GM12878 (cell line): ENCODE measurements around the gene TUBGCP2.

ENCODE experiments used
- JUND ChIP-seq: IDR thresholded peaks from 2 replicates; pipeline ENCODE4 v1.6.1; 2012; ENCODE audit warnings: low read depth, mild to moderate bottlenecking, low read length, improper control_type of control experiment, moderate library complexity
- NR2C2 ChIP-seq: IDR thresholded peaks from 2 replicates; pipeline ENCODE4 v1.6.1; 2011; ENCODE audit warnings: borderline replicate concordance, low read depth; ENCODE audit not compliant: control insufficient read depth, insufficient read length
- TF ChIP-seq, protein P1 (sequence below), 3 experiments: IDR thresholded peaks in 2 of 3; conservative IDR thresholded peaks in 1 of 3; 2 replicates each; pipeline ENCODE4 v1.5.1; 2011; ENCODE audit warnings: low read depth in 3 of 3, low read length in 3 of 3, mild to moderate bottlenecking in 3 of 3, control low read depth in 2 of 3, moderate library complexity in 2 of 3, inconsistent platforms in 1 of 3, mixed read lengths in 1 of 3; ENCODE audit not compliant: control insufficient read depth in 2 of 3, insufficient read depth in 1 of 3; ENCODE audit errors: extremely low read depth in 1 of 3

DNA sequence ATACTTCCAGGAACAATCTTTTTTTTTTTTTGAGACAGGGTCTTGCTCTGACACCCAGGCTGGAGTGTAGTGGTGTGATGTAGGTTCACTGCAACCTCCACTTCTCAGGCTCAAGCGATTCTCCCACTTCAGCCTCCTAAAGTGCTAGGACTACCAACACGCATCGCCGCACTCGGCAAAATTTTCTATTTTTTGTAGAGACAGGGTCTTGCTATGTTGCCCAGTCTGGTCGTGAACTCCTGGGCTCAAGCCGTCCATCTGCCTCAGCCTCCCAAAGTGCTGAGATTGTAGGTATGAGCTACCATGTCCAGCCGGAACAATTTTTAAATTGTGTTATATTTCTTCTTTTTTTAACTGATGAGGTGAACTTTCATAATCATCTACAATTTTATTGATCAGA is 2.1 kb upstream of the TUBGCP2 start:
- TF ChIP-seq, protein P1, sequence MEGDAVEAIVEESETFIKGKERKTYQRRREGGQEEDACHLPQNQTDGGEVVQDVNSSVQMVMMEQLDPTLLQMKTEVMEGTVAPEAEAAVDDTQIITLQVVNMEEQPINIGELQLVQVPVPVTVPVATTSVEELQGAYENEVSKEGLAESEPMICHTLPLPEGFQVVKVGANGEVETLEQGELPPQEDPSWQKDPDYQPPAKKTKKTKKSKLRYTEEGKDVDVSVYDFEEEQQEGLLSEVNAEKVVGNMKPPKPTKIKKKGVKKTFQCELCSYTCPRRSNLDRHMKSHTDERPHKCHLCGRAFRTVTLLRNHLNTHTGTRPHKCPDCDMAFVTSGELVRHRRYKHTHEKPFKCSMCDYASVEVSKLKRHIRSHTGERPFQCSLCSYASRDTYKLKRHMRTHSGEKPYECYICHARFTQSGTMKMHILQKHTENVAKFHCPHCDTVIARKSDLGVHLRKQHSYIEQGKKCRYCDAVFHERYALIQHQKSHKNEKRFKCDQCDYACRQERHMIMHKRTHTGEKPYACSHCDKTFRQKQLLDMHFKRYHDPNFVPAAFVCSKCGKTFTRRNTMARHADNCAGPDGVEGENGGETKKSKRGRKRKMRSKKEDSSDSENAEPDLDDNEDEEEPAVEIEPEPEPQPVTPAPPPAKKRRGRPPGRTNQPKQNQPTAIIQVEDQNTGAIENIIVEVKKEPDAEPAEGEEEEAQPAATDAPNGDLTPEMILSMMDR (IDR thresholded peaks at IDR 0.05 in 2 of 3, conservative IDR thresholded peaks at IDR 0.05 in 1 of 3; ENCODE audit: control insufficient read depth in 2 of 3, extremely low read depth in 1 of 3, insufficient read depth in 1 of 3, low read depth in 3 of 3, low read length in 3 of 3): no peak
- no peak for TF ChIP-seq JUND
- no peak for TF ChIP-seq NR2C2
